HepG2 (cell line): Measurements from ENCODE around the gene CTNNBIP1. TPM values are rescaled to one million over a fixed set of nuclear protein-coding genes. Genes with fewer than 3 reads are reported as not detected.

Source experiments
- ATAC-seq: fragments of 200-7000 bp; cut with Tn5 transposase; 3 replicates; pipeline ENCODE4 v1.9.1; 2020; ENCODE audit warnings: mild to moderate bottlenecking, moderate library complexity
- BruUV-seq: library from RNA; stranded (reverse); fragments of 400-500 nt; replicated peaks from 2 replicates; lab custom pipeline; 2021; lab: Mats Ljungman, UMichigan
- CTCF ChIA-PET: fragments of 300-600 bp; formaldehyde crosslinking; extraction: SDS; loops from one replicate; lab custom pipeline; 2021; ENCODE audit warnings: low total read pairs, inconsistent platforms, low intra/inter-chr PET ratio; lab: Yijun Ruan, JAX
- POLR2A ChIA-PET: fragments of 350-600 bp; sonication (Branson Sonifier 250); formaldehyde crosslinking; loops from one replicate; lab custom pipeline; 2020; ENCODE audit warnings: antibody characterized with exemption, inconsistent platforms; lab: Yijun Ruan, JAX
- DNase-seq: peaks from one replicate; pipeline ENCODE4 v3.0.0-alpha.2; 2015; ENCODE audit warnings: low spot score
- FAIRE-seq: peaks from 3 replicates; lab custom pipeline; 2011; peaks lifted over from hg19 to GRCh38; lab: Jason Lieb, UNC
- H2AFZ ChIP-seq: one replicate; pipeline ENCODE4 v1.6.1; 2011; ENCODE audit warnings: low read length, inconsistent platforms
- H3K27ac ChIP-seq: fragments of 300-600 bp; 3 replicates; pipeline ENCODE4 v1.8.0; 2011; ENCODE audit warnings: mixed run types, mild to moderate bottlenecking, mixed read lengths, low read length, inconsistent platforms; ENCODE audit not compliant: insufficient read depth; ENCODE audit errors: extremely low read length
- H3K27me3 ChIP-seq, 2 experiments: fragments of 200-600 bp in 1 of 2; 2 replicates in 1 of 2; 3 replicates in 1 of 2; pipeline versions ENCODE4 v1.6.0 to v1.8.0; 2011; ENCODE audit warnings: low read length in 2 of 2, mild to moderate bottlenecking in 2 of 2, moderate library complexity in 2 of 2, inconsistent platforms in 1 of 2; ENCODE audit not compliant: insufficient read depth in 2 of 2, control insufficient read depth in 1 of 2
- H3K36me3 ChIP-seq, 2 experiments: fragments of 200-600 bp in 1 of 2; replicated peaks in 1 of 2; 2 replicates in 1 of 2; 3 replicates in 1 of 2; pipeline versions ENCODE4 v1.5.1 to v1.8.0; 2011; ENCODE audit warnings: low read length in 2 of 2, inconsistent platforms in 1 of 2; ENCODE audit not compliant: insufficient read depth in 2 of 2, control insufficient read depth in 1 of 2
- H3K4me1 ChIP-seq: 2 replicates; pipeline ENCODE4 v1.5.1; 2012; ENCODE audit warnings: low read length, inconsistent platforms; ENCODE audit not compliant: insufficient read depth
- H3K4me2 ChIP-seq: 2 replicates; pipeline ENCODE4 v1.6.0; 2011; ENCODE audit warnings: low read depth, low read length, inconsistent platforms
- H3K4me3 ChIP-seq, 3 experiments: fragments of 200-600 bp in 1 of 3; sonication (generic), shearing (Covaris generic) in 1 of 3; replicated peaks in 1 of 3; 2 replicates each; pipeline ENCODE4 v1.5.1; 2011 to 2016; ENCODE audit warnings: low read length in 3 of 3, inconsistent platforms in 2 of 3, low read depth in 2 of 3, mild to moderate bottlenecking in 2 of 3, control low read depth in 1 of 3, mixed read lengths in 1 of 3; ENCODE audit not compliant: insufficient read depth in 1 of 3
- H3K79me2 ChIP-seq: one replicate; pipeline ENCODE4 v1.6.1; 2011; ENCODE audit warnings: low read length, inconsistent platforms; ENCODE audit not compliant: insufficient read depth
- H3K9ac ChIP-seq: 2 replicates; pipeline ENCODE4 v1.6.0; 2011; ENCODE audit warnings: mild to moderate bottlenecking, low read depth, low read length, inconsistent platforms; ENCODE audit not compliant: insufficient read depth
- H3K9me3 ChIP-seq: 2 replicates; pipeline ENCODE4 v1.5.1; 2012; ENCODE audit warnings: mild to moderate bottlenecking, low read length
- H4K20me1 ChIP-seq: 2 replicates; pipeline ENCODE4 v1.6.0; 2011; ENCODE audit warnings: inconsistent platforms, mild to moderate bottlenecking, low read length, moderate library complexity; ENCODE audit not compliant: insufficient read depth
- ATF1 ChIP-seq: IDR thresholded peaks from 2 replicates; pipeline ENCODE4 v1.6.1; 2016; ENCODE audit warnings: mild to moderate bottlenecking, control low read depth
- BHLHE40 ChIP-seq: IDR thresholded peaks from 2 replicates; pipeline ENCODE4 v1.6.1; 2011; ENCODE audit warnings: low read length, improper control_type of control experiment
- ESRRA ChIP-seq: sonication (generic); formaldehyde crosslinking; IDR thresholded peaks from 2 replicates; pipeline ENCODE4 v1.5.1; 2020; ENCODE audit warnings: mild to moderate bottlenecking, low read depth, missing genetic modification reagents
- FOXJ3 ChIP-seq: sonication (generic); formaldehyde crosslinking; IDR thresholded peaks from 2 replicates; pipeline ENCODE4 v1.4.0; 2020; ENCODE audit warnings: missing genetic modification reagents, mild to moderate bottlenecking, borderline replicate concordance
- SKIL ChIP-seq: sonication (generic); formaldehyde crosslinking; IDR thresholded peaks from 2 replicates; pipeline ENCODE4 v1.8.0; 2022; ENCODE audit warnings: missing genetic modification reagents, mild to moderate bottlenecking, moderate library complexity, borderline replicate concordance
- WGBS: methylation state at CpG from one replicate; pipeline ENCODE4 v1.1.6; 2017; ENCODE audit warnings: low lambda C conversion rate; 5-methylcytosine and 5-hydroxymethylcytosine counted together
- in situ Hi-C: cut with HindIII; loops from 2 replicates; pipeline ENCODE4 v1.10.0; 2017; ENCODE audit warnings: low pct_unique_long_range_greater_than_20kb; ENCODE audit not compliant: extremely low pct_ligation_motif_present
- intact Hi-C: fragments of 100-400 bp; cut with micrococcal nuclease; formaldehyde crosslinking; loops from one replicate; pipeline ENCODE4 v1.10.0; 2022; ENCODE audit not compliant: unreplicated experiment
- polyA plus RNA-seq, 8 experiments: library from polyadenylated mRNA; depleted of rRNA in 3 of 8; stranded (reverse) in 7 of 8; unstranded in 1 of 8; fragments of >200 nt; fragmentation: Illumina TruSeq in 4 of 8; extraction: Trizol in 4 of 8; gene quantifications; 2 replicates each; pipeline versions ENCODE4 v1.2.1 to v1.2.3, GENCODE V29; 2011 to 2016; ENCODE audit warnings: low read depth in 4 of 8, missing spikeins in 1 of 8, mixed read lengths in 1 of 8; ENCODE audit not compliant: insufficient read depth in 1 of 8
- total RNA-seq, 5 experiments: library from RNA; depleted of rRNA; stranded (reverse); fragments of >200 nt; fragmentation: Illumina TruSeq; extraction: Trizol; gene quantifications; 2 replicates each; pipeline ENCODE4 v1.2.3, GENCODE V29; 2016; ENCODE audit warnings: low read depth in 1 of 5
- TF ChIP-seq, protein P1 (sequence below): sonication (generic); formaldehyde crosslinking; IDR thresholded peaks from 2 replicates; pipeline ENCODE4 v1.4.0; 2020; ENCODE audit warnings: mild to moderate bottlenecking, missing genetic modification reagents
- TF ChIP-seq, protein P2 (sequence below): sonication (generic); formaldehyde crosslinking; IDR thresholded peaks from 2 replicates; pipeline ENCODE4 v1.5.1; 2020; ENCODE audit warnings: missing genetic modification reagents, mild to moderate bottlenecking, borderline replicate concordance

CTNNBIP1 gene
- total and polyA plus RNA-seq, 2 of the 13 experiments (the other 11 are each of a cell fraction or from before 2014, with no cell fraction given) = 71.7 to 83.0 TPM

DNA sequence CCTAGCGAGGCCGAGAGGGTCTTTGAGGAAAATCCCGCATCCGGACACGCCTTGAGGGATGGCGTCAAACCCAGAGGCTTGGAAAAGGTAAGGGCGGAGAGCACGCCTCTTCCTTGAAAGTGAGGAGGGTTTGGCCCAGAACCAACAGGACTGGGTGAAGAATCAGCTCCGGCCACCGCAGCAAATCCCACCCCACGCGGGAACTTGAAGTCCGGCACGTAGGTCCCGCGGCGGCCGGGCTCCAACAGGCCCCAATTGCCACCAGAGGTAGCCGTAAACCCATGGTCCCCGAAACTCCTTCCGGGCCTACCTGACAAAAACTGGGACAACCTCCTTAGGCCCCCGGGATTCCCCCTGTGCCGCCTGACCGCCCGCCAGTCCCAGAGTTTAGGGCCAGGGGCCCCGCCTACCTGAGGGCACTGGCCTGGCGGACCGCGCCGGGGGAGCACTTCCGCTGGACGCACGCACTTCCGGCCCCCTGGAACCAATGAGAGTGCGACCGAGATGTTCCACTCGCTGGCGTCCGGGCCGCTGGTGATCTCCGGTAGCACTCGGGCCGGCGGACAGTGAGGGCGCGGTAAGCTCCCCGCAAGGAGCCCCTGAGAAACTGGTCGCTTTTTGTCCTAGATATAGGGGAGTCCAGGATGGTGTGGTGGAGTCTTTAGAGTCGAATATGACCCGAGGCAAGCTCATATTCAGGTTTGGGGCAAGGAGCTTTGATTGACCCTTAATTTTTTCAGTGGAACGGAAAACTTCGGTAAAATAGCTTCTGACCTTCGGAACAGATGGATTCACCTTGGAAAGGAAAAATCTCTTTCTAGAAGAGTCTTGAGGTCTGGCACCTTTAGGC lies 33.1 kb upstream of the CTNNBIP1 start, which contains the start of the genes LZIC and NMNAT1:
Gene LZIC (minus strand): TSS at position 453 of the 850 bp plus-strand sequence. CDS start 6,772 bp downstream, outside the sequence.
Gene NMNAT1 (plus strand): TSS at position 537 of the 850 bp plus-strand sequence. CDS start 28,599 bp downstream, outside the sequence.
- POLR2A ChIA-PET = interaction anchor here (0.5 to 4.3 kb wide), 22 partner anchors 8 to 267 kb away, joined by 3 to 67 read pairs (median 4); partner anchors contain the start of genes KIF1B and UBE4B
- BruUV-seq = no TSS peak
- peak; percentile 98 for ATAC-seq
- Histone ChIP-seq H3K27me3 (no peaks in the 10 kb centered on the region; a peak in 2 of 5 replicates), H2AFZ (peak within 1 kb of the TSS; percentile 33), H3K4me3 (peak within 1 kb of the TSS; percentile 70 to 95 (median 92)), H3K9me3 (no peaks in the 10 kb centered on the region), H3K79me2 (peaks cover 20% of the 10 kb centered on the region), H3K36me3 (peaks cover 0 to 15% of the 10 kb centered on the region in 2 experiments; a peak in 1 of 5 replicates), H3K9ac (peak within 1 kb of the TSS; percentile 93), H3K4me1 (peaks cover 49% of the 10 kb centered on the region), H3K27ac (peak within 1 kb of the TSS; percentile 91), H4K20me1 (no peaks in the 10 kb centered on the region), H3K4me2 (peak within 1 kb of the TSS; percentile 86)
- WGBS = 1% methylated on average over 14 of the region's 53 CpGs
- DNase-seq = peak; percentile 87
- in situ Hi-C loops (loop anchor here (5.0 kb wide), 2 partner anchors 71 to 89 kb away; partner anchors contain the start of gene UBE4B), intact Hi-C loops (loop anchor here (1.0 to 5.0 kb wide), 4 partner anchors 28 to 90 kb away; partner anchors contain the start of gene UBE4B)
- FAIRE-seq = peak; percentile 57
- CTCF ChIA-PET = interaction anchor here (1.2 to 2.7 kb wide), 2 partner anchors 68 to 90 kb away, joined by 3 to 39 read pairs; partner anchors contain the start of gene UBE4B
- TF ChIP-seq ATF1 (CRISPR knock-in tag) (0 out of 2 replicates have a peak, but pooled peaks have one; percentile 34), ESRRA (CRISPR knock-in tag) (peak; percentile 83), BHLHE40 (peak; percentile 44), SKIL (CRISPR knock-in tag) (no peak), FOXJ3 (0 out of 2 replicates have a peak, but pooled peaks have one; percentile 55)
- TF ChIP-seq, protein P1, sequence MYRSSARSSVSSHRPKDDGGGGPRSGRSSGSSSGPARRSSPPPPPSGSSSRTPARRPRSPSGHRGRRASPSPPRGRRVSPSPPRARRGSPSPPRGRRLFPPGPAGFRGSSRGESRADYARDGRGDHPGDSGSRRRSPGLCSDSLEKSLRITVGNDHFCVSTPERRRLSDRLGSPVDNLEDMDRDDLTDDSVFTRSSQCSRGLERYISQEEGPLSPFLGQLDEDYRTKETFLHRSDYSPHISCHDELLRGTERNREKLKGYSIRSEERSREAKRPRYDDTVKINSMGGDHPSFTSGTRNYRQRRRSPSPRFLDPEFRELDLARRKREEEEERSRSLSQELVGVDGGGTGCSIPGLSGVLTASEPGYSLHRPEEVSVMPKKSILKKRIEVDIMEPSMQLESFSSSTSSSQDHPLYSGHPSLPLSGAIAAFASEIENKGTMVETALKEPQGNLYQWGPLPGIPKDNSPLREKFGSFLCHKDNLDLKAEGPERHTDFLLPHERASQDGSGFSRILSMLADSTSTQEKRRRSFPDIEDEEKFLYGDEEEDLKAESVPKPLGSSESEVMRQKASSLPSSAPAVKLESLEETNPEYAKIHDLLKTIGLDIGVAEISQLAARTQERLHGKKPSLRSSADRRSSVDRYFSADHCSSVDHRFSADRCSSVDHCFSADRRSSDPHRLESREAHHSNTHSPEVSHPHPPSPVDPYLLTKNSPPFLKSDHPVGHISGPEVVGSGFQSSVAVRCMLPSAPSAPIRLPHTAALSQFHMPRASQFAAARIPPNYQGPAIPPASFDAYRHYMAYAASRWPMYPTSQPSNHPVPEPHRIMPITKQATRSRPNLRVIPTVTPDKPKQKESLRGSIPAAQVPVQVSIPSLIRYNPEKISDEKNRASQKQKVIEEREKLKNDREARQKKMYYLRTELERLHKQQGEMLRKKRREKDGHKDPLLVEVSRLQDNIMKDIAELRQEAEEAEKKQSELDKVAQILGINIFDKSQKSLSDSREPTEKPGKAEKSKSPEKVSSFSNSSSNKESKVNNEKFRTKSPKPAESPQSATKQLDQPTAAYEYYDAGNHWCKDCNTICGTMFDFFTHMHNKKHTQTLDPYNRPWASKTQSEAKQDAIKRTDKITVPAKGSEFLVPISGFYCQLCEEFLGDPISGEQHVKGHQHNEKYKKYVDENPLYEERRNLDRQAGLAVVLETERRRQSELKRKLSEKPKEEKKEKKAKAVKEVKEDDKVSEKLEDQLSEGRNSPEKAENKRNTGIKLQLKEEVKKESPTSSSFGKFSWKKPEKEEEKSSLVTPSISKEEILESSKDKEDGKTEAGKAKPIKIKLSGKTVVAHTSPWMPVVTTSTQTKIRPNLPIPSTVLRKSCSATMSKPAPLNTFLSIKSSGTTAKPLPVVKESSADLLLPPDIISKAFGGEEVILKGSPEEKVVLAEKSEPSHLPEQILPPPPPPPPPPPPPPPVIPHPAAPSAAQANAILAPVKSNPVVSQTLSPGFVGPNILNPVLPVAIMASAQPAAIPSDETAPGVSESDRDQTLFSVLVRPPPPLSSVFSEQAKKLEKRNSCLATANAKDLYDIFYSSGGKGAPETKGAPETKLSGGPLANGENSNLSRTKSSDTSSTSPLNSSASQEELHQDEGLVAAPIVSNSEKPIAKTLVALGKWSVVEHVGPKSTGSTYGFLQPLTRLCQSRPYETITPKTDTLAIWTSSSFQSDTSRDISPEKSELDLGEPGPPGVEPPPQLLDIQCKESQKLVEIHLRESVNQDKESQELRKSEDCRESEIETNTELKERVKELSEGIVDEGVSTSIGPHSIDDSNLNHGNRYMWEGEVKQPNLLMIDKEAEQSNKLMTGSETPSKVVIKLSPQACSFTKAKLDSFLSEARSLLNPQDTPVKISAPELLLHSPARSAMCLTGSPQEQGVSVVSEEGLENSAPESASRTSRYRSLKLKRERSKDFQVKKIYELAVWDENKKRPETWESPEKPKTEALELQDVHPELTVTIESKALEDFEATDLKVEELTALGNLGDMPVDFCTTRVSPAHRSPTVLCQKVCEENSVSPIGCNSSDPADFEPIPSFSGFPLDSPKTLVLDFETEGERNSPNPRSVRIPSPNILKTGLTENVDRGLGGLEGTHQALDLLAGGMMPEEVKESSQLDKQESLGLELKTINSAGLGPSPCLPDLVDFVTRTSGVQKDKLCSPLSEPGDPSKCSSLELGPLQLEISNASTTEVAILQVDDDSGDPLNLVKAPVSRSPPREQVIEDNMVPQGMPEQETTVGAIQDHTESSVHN = 0 out of 2 replicates have a peak, but pooled peaks have one; percentile 35
- TF ChIP-seq, protein P2, sequence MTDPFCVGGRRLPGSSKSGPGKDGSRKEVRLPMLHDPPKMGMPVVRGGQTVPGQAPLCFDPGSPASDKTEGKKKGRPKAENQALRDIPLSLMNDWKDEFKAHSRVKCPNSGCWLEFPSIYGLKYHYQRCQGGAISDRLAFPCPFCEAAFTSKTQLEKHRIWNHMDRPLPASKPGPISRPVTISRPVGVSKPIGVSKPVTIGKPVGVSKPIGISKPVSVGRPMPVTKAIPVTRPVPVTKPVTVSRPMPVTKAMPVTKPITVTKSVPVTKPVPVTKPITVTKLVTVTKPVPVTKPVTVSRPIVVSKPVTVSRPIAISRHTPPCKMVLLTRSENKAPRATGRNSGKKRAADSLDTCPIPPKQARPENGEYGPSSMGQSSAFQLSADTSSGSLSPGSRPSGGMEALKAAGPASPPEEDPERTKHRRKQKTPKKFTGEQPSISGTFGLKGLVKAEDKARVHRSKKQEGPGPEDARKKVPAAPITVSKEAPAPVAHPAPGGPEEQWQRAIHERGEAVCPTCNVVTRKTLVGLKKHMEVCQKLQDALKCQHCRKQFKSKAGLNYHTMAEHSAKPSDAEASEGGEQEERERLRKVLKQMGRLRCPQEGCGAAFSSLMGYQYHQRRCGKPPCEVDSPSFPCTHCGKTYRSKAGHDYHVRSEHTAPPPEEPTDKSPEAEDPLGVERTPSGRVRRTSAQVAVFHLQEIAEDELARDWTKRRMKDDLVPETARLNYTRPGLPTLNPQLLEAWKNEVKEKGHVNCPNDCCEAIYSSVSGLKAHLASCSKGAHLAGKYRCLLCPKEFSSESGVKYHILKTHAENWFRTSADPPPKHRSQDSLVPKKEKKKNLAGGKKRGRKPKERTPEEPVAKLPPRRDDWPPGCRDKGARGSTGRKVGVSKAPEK (CRISPR knock-in tag) = peak; percentile 41; the same call in 1 of the 2 replicates
